ENCODE measurements around the gene ASCC1.
"Not testable (repeated sequence)": the region's sequence is repeated elsewhere in the genome, so short reads cannot be mapped to it uniquely, and the experiment has no call there.

The ASCC1 gene

GRCh38 chr10:72219235-72219814 lies 3.2 kb upstream of the ASCC1 start:
- no peak for DNase-seq (ENCODE audit: low spot score)

DNA sequence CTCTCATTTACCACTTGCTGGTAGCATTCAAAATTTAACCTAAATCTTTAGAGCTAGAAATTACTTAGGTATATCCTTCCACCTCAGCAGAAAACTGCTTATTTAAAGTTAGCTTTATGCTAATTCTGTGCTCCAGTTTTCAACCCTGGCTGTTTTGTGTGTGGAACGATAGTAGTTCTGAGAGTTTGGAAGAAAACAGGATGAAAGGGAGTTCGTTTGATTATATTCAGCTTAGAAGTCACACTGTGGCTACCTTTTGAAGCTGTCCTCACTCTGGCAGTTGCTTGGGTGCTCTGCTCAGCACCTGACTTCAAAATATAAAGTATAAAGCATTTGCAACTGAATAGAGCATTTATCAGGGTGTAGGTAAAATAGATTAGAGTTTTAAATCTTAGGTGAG lies 2.6 kb upstream of the ASCC1 start:
- DNase-seq (ENCODE audit: low spot score), result no peak

DNA sequence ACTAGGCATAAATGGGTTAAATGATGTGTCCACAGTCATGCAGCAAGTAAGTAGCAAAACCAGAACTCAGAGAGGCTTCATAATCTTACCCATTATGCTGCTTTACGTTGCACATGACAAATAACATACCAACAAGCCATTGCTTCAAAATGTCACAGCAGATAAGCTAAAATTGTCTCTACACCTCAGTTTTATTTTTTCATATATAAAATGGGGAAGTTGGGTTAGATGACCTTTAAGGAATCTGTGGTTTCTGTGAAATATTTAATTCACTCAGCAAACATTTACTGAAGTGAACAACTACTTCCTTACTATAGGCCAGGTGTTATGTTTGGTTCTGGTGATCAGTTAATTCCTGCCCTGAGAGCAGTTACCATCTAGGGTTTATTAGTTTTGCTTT lies 2.2 kb upstream of the ASCC1 start:
- no peak for DNase-seq (ENCODE audit: low spot score)

DNA sequence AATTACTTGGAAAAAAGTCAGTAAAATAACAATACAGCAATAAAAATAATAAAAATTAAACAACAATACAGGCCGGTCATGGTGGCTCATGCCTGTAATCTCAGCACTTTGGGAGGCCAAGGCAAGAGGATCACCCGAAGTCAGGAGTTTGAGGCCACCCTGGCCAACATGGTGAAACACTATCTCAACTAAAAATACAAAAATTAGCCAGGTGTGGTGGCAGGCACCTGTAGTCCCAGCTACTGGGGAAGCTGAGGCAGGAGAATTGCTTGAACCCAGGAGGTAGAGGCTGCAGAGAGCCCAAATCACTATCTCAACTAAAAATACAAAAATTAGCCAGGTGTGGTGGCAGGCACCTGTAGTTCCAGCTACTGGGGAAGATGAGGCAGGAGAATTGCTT lies 4.2 kb downstream of the ASCC1 start:
- DNase-seq (ENCODE audit: low spot score), result not testable (repeated sequence)

GRCh38 chr10:72211381-72211780 lies 4.7 kb downstream of the ASCC1 start:
- not testable (repeated sequence) for DNase-seq (ENCODE audit: low spot score)

- DNase-seq (ENCODE audit: low spot score), result not testable (repeated sequence)
These were observed 7.5 kb downstream of the ASCC1 start for GRCh38 chr10:72208526-72208925.

- no peak for DNase-seq (ENCODE audit: low spot score)
These were observed 9.4 kb downstream of the ASCC1 start for GRCh38 chr10:72206511-72207229.

DNA sequence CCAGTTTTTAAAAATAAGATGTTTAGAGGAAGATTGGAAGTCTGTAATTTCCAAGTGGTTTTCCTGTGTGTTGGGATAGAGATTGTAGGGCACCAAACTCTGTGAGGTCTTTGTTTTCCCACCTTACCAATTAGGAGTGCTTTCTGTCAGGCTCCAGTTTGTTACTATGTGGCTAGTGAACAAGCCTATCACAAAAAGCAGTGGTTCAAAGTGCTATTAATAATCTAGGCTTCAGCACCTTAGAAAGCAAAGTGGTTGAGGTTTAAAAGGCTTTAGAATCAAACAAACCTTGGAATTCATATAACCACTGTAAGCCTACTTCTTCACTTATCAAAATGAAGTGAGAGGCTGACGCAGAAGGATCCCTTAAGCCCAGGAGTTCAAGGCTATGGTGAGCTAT lies 11.4 kb downstream of the ASCC1 start:
- no peak for DNase-seq (ENCODE audit: low spot score)

DNA sequence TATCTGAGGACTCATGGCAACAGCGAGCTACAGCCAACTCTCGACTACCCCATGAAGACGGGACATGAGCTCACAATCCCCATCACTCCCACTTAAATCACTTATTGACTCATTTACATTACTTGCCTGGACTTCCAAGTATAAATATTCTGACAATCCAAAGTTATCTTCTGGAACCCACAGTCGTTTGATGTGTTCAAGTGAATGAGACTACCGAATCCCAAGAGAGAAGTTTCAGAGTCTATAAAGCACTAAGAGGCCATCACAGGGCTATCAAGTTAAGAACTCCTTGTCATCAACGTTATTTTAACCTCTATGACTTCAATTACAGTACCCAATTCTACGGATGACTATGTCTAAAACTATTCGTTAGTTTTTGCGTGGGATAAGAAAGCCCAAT lies 11.8 kb downstream of the ASCC1 start:
- DNase-seq (ENCODE audit: low spot score), result no peak

- no peak for DNase-seq (ENCODE audit: low spot score)
These were observed 14.8 kb downstream of the ASCC1 start for GRCh38 chr10:72201293-72201692.

DNA sequence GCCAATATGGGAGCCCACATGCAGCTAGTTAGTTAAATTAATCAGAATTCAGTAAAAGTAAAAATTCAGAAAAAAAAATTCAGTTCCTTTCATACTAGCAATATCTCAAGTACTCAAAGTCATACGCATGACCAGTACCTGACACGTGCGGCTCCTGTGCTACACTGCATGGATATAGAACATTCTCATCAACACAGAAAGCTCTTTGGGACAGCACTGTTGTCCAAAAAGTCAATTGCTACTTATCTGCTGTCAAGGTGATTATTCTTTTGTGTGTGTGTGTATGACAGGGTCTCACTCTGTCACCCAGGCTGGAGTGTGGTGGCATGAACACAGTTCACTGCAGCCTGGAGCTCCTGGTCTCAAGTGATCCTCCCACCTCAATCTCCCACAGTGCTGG lies 15.2 kb downstream of the ASCC1 start:
- DNase-seq (ENCODE audit: low spot score), result no peak

- no peak for DNase-seq (ENCODE audit: low spot score)
These were observed 21.1 kb downstream of the ASCC1 start for GRCh38 chr10:72194949-72195348.

GRCh38 chr10:72186982-72187330 lies 29.1 kb downstream of the ASCC1 start:
- no peak for DNase-seq (ENCODE audit: low spot score)

- peak; percentile 61 for DNase-seq (ENCODE audit: low spot score)
These were observed 29.7 kb downstream of the ASCC1 start for GRCh38 chr10:72186258-72186981.

DNA sequence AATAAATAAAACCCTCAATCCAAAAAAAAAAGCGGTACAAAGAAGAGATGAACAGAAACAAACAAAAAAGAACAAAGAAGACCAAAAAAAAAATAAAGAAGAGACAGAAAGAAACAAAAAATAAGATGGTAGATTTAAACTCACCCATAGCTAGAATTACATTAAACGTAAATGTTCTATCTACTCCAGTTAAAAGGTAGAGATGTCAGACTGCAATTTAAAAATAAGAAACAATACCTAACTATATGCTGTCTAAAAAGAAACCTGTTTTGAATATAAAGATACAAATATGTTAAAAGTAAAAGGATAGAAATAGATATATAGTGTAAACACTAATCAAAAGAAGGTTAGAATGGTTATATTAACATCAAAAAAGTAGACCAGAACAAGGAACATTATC lies 31.9 kb downstream of the ASCC1 start:
- DNase-seq (ENCODE audit: low spot score), result no peak

GRCh38 chr10:72177454-72177853 lies 38.6 kb downstream of the ASCC1 start:
- DNase-seq (ENCODE audit: low spot score), result no peak

DNA sequence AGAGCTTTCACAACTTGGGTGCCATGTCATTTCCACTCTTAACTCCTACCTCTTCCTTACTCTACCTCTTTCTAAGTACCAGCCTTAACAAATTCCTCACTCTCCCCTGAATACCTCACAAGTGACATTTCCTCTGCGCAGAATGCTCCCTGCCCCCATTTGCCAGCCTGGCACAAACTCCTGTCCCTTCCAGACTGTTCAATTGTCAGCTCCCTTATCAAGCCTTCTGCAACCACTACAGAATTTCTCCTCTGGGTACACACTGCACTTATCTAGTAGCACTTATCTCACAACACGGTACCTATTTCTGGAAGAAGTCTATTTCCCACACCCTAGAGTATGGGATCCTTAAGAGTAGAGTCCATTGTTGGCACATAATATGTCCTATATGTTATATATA lies 39.4 kb downstream of the ASCC1 start:
- no peak for DNase-seq (ENCODE audit: low spot score)

- DNase-seq (ENCODE audit: low spot score), result peak; percentile 18
These were observed 40.9 kb downstream of the ASCC1 start for GRCh38 chr10:72175149-72175548.

GRCh38 chr10:72174297-72174662 lies 41.8 kb downstream of the ASCC1 start:
- no peak for DNase-seq (ENCODE audit: low spot score)

GRCh38 chr10:72173619-72174296 lies 42.3 kb downstream of the ASCC1 start:
- DNase-seq (ENCODE audit: low spot score), result no peak

GRCh38 chr10:72173262-72173618 lies 42.8 kb downstream of the ASCC1 start:
- no peak for DNase-seq (ENCODE audit: low spot score)

GRCh38 chr10:72171175-72171630 lies 44.9 kb downstream of the ASCC1 start:
- DNase-seq (ENCODE audit: low spot score), result peak; percentile 52

GRCh38 chr10:72170733-72171132 lies 45.3 kb downstream of the ASCC1 start:
- no peak for DNase-seq (ENCODE audit: low spot score)
